GM12872 (cell line): ENCODE data around the gene GCNA.

ENCODE experiments used
- CTCF ChIP-seq: IDR thresholded peaks from 3 replicates; pipeline ENCODE4 v1.5.1; 2011; ENCODE audit warnings: low read depth, mild to moderate bottlenecking, low read length, moderate library complexity; ENCODE audit not compliant: insufficient read depth

Gene GCNA

DNA sequence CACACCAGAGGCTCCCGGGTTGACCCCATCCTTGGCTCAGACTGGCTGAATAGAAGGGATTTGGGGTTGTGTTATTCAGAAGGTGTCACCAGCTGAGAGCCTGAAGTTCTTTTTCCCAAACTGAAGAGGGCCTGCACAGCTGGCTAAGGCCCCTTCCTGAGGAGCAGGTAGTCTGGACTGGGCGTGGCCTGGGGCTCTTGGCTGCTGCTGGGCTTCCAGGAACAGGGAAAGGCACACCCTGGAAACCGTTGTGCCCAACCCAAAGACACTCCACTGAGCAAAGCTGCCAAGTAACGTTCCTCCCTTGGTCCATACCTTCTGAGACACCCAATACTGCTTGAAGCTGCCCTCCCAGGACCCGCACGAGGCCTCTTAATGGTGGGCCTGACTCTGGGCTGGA is 48.3 kb downstream of the GCNA start:
- TF ChIP-seq CTCF: no peak

GRCh38 chrX:71627588-71628404 is 49.6 kb downstream of the GCNA start:
- TF ChIP-seq CTCF: no peak

- TF ChIP-seq CTCF: no peak
These were observed 51.2 kb downstream of the GCNA start for GRCh38 chrX:71629467-71629866.

- TF ChIP-seq CTCF: no peak
These were observed 54.9 kb downstream of the GCNA start for GRCh38 chrX:71632923-71633657.

- TF ChIP-seq CTCF: no peak
These were observed 56.1 kb downstream of the GCNA start for GRCh38 chrX:71634366-71634765.

DNA sequence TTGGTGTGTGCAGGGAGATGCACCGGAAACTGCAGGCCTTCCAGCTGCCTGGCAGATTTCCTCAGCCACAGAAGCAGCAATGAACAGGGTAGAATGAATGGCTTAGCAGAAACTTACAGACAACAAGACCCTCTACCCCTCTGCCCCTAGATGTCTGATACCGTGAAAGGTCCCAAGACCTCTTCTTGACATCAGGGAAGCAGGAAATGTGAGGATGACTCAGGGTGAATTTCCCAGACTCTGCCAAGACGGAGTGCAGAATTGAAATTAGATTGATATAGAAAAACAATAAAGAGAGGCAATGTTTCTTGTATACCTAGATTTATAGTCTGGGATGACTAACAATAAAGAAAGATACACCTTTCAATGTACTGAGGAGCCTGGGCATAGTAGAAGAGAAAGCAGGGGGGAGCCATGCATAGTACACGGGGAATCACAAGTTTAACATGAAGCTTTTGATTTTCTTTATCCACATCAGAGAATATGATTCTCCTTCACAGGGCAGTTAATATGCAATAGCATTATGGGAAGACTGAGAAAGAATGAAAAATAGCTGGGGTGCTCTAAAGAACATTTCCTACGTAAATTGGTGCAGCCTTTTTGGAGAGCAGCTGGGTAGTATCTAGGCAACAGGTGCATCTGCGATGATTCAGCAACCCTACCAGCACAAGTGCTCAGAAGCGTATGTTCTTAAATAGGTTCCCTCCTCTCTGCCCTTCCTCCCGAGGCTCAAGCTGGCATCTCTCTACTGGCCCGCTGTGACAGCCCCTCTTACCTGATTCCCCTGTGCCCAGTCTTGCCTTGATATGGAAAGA is 58.4 kb downstream of the GCNA start:
- no peak for TF ChIP-seq CTCF

GRCh38 chrX:71637253-71637618 is 59.0 kb downstream of the GCNA start:
- no peak for TF ChIP-seq CTCF
